Measurements from ENCODE around the gene AKR1C2. TPM values are rescaled to one million over a fixed set of nuclear protein-coding genes. Genes with fewer than 3 reads are reported as not detected.

AKR1C2 gene
- total and polyA plus RNA-seq, 2 donors (not counting 1 experiment from before 2014, with no cell fraction given) = not detected

- Histone ChIP-seq H4K20me1 (ENCODE audit: control insufficient read depth, insufficient read depth, low read length, poor library complexity, severe bottlenecking) (no peaks in the 10 kb centered on the region), H3K4me1 (ENCODE audit: control insufficient read depth in 2 of 2, insufficient read depth in 2 of 2, low read length in 2 of 2) (no peaks in the 10 kb centered on the region), H3K27me3 (replicated peaks in 1 of 4; ENCODE audit: control extremely low read depth in 1 of 4, control insufficient read depth in 3 of 4, insufficient read depth in 4 of 4, low read length in 3 of 4) (no peaks in the 10 kb centered on the region), H3K4me3 (ENCODE audit: control extremely low read depth in 1 of 5, extremely low read depth in 1 of 5, insufficient read depth in 1 of 5, low read depth in 2 of 5, low read length in 4 of 5) (no peak overlapping the region), H3K9ac (ENCODE audit: low read length) (no peak overlapping the region), H3K4me2 (replicated peaks; ENCODE audit: low read depth, low read length, poor library complexity, severe bottlenecking) (no peak overlapping the region), H3K9me3 (ENCODE audit: control extremely low read depth in 1 of 3, control insufficient read depth in 2 of 3, insufficient read depth in 1 of 3, low read length in 2 of 3) (peaks cover 1 to 4% (median 3%) of the 10 kb centered on the region in 3 donors), H3K79me2 (ENCODE audit: control insufficient read depth, insufficient read depth, low read length) (no peaks in the 10 kb centered on the region), H3K36me3 (replicated peaks in 1 of 2; ENCODE audit: control extremely low read depth in 1 of 2, control insufficient read depth in 1 of 2, extremely low read depth in 1 of 2, insufficient read depth in 2 of 2, low read length in 1 of 2) (no peaks in the 10 kb centered on the region), H3K27ac (ENCODE audit: low read length in 2 of 2) (no peak overlapping the region), H2AFZ (ENCODE audit: insufficient read depth, low read depth, low read length, poor library complexity, severe bottlenecking) (no peak overlapping the region)
- 100% methylated on average over 4 of the region's 10 CpGs for WGBS (ENCODE audit: insufficient coverage)
- Mint-ChIP-seq H3K4me3 (no peak overlapping the region), H3K9me3 (ENCODE audit: insufficient read depth) (no peaks in the 10 kb centered on the region), H3K4me1 (no peaks in the 10 kb centered on the region), H3K27ac (no peak overlapping the region), H3K27me3 (no peaks in the 10 kb centered on the region)
- intact Hi-C loops (cut with micrococcal nuclease) = no loop called here
- no peak for DNase-seq
- TF ChIP-seq EZH2 (IDR thresholded peaks at IDR 0.05; ENCODE audit: borderline replicate concordance, insufficient read depth, low read depth, low read length, poor library complexity, severe bottlenecking) (no peak), CTCF (IDR thresholded peaks at IDR 0.05) (no peak)
- ChIA-PET POLR2A (no interaction called here), CTCF (no interaction called here)
- ATAC-seq (ENCODE audit: low read depth) = no peak
Measured at GRCh38 chr10:5040010-5040673, 36.5 kb upstream of the AKR1C2 start.

GRCh38 chr10:5038733-5039132 is 35.1 kb upstream of the AKR1C2 start:
- DNase-seq = no peak
- TF ChIP-seq EZH2 (IDR thresholded peaks at IDR 0.05; ENCODE audit: borderline replicate concordance, insufficient read depth, low read depth, low read length, poor library complexity, severe bottlenecking) (no peak), CTCF (IDR thresholded peaks at IDR 0.05) (no peak)
- Histone ChIP-seq H3K27ac (ENCODE audit: low read length in 2 of 2) (no peak overlapping the region), H3K79me2 (ENCODE audit: control insufficient read depth, insufficient read depth, low read length) (no peaks in the 10 kb centered on the region), H3K9me3 (ENCODE audit: control extremely low read depth in 1 of 3, control insufficient read depth in 2 of 3, insufficient read depth in 1 of 3, low read length in 2 of 3) (peaks cover 1 to 14% (median 12%) of the 10 kb centered on the region in 3 donors), H3K4me2 (replicated peaks; ENCODE audit: low read depth, low read length, poor library complexity, severe bottlenecking) (no peak overlapping the region), H3K27me3 (replicated peaks in 1 of 4; ENCODE audit: control extremely low read depth in 1 of 4, control insufficient read depth in 3 of 4, insufficient read depth in 4 of 4, low read length in 3 of 4) (peaks cover 0 to 3% (median 0%) of the 10 kb centered on the region in 4 experiments), H3K4me3 (ENCODE audit: control extremely low read depth in 1 of 5, extremely low read depth in 1 of 5, insufficient read depth in 1 of 5, low read depth in 2 of 5, low read length in 4 of 5) (no peak overlapping the region), H3K36me3 (replicated peaks in 1 of 2; ENCODE audit: control extremely low read depth in 1 of 2, control insufficient read depth in 1 of 2, extremely low read depth in 1 of 2, insufficient read depth in 2 of 2, low read length in 1 of 2) (no peaks in the 10 kb centered on the region), H2AFZ (ENCODE audit: insufficient read depth, low read depth, low read length, poor library complexity, severe bottlenecking) (no peak overlapping the region), H3K9ac (ENCODE audit: low read length) (no peak overlapping the region), H4K20me1 (ENCODE audit: control insufficient read depth, insufficient read depth, low read length, poor library complexity, severe bottlenecking) (no peaks in the 10 kb centered on the region), H3K4me1 (ENCODE audit: control insufficient read depth in 2 of 2, insufficient read depth in 2 of 2, low read length in 2 of 2) (no peaks in the 10 kb centered on the region)
- H3K4me1 Mint-ChIP-seq = no peaks in the 10 kb centered on the region
- no peaks in the 10 kb centered on the region for H3K27me3 Mint-ChIP-seq
- ChIA-PET CTCF (no interaction called here), POLR2A (no interaction called here)
- no peak overlapping the region for H3K27ac Mint-ChIP-seq
- H3K9me3 Mint-ChIP-seq (ENCODE audit: insufficient read depth) = peaks cover 1% of the 10 kb centered on the region
- intact Hi-C loops (cut with micrococcal nuclease) = no loop called here
- no peak for ATAC-seq (ENCODE audit: low read depth)
- no peak overlapping the region for H3K4me3 Mint-ChIP-seq
